T-helper 2 cell (primary cell): Measurements from ENCODE around the gene ZMYM1.
"Not testable (repeated sequence)": the region's sequence is repeated elsewhere in the genome, so short reads cannot be mapped to it uniquely, and the experiment has no call there.

ENCODE experiments used
- DNase-seq, 5 experiments: peaks; one replicate each; pipeline versions ENCODE4 v3.0.0 to v3.0.0-alpha.2; 2012 to 2022
- total RNA-seq, 2 donors: gene quantifications; one replicate each; lab custom pipeline; 2026; lab: John Stamatoyannopoulos, UW

The ZMYM1 gene
- total RNA-seq = 10.0 to 26.6 reads per million in 2 donors

DNA sequence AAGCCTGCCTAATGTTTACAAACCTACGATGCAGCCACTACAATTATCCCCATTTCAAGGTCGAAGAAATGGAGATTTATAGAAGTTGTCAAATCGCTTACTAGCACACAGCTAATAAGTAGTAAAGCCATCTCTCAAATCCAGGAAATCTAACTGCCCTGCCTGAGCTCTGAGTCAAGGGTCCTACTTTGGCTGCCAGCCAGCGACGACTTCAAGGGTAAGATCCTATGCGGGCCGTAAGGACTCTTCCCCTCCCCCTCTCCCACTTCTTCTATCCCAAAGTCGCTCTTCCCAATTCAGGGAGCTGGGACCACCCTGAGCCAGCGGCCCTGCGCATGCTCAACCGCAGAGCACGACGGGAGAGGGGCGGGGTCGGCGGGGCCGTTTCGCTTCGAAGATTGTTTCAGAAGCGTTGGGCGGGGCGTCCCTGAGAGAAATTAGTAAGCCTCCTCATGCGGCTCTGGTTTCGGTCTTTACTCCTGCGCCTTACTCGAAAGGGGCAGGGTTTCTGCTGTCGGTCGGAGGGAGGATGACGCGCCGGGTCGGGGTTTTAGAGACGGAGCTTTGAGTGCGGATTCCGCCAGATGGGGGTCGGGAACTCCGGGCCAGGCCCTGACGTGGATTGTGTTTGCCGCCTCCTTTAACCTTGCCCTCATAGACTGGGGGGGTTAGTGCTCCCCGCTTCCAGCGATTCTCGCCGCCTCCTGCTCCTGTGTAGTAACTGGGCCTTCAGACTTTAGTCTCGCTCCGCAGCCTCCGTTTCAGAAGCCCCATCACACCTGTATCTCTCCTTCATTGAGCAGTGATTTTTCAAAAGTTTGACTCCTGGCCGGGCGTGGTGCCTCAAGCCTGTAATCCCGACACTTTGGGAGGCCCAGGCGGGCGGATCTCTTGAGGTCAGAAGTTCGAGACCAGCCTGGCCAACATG is at the start of gene ZMYM1:
TSS of gene ZMYM1 (plus strand) at position 383 of the 928 bp plus-strand sequence. CDS start 14,603 bp downstream, outside the sequence.
- DNase-seq = peak; percentile 48 to 95 (median 71)

DNA sequence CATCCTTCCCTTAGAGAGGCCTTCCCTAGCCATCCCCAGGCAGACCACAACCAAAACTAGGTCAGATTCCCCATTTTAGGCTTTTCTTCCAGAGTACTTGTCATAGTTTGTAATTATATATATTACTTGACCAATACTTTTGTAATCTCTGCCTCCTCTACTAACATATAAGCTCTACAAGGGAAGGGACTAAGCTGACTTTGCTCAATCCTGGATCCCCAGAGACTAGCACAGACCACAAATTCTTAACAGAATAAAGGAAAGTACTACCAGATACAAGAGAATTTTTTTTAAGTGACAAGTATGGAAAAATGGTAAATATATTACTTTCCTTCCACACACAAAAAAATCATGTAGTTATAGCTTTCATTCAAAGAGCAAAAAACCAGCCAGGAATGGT is 49.4 kb upstream of the ZMYM1 start:
- no peak for DNase-seq

DNA sequence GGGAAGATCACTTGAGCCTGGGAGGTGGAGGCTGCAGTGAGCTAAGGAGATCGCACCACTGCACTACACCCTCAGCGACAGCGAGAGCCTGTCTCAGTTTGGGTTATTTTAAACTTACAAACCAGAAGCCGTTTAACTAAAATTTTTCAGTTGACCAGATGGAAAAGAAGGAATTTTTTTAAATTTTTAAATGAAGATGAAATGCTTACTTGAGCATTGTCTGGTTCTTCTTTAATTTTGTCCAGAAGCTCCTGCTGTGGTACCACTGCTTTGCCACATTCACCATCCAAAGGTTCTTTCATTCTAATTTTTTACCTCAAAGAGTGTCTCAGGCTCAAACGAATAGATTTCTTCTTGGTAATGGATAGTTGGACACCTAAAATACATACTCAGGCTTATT is 48.8 kb upstream of the ZMYM1 start:
- DNase-seq = no peak

DNA sequence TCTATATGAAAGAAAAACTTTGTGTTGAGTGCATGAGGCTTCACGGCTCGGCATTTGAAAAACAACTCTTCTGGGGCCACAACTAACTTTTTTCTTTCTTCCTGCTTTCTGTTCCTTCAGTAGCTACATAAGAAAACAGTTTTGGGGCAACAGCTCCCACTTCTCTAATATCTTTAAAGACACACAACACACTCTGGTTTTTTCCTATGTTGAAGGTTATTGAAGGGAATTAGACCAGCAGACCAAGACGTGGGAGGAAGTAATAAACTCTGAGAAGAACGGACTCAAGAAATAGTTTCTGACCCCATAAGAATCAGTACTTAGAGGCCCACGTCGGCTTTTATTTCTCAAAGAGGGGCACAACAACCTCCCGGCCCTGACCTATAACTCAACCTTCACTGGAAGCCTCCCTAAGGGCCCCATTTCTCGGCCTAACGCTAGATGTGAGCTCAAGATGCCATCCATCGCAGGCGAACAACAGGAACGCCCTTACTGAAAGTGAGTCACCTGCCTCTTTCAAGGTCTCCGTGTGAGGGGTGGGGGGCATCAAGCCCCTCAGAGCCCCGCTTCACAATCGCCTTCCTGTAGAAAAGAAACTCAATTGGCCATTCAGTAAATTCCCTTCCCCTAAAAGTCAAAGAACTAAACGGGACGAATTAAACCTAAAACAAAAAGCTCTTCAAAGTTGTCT is 48.3 kb upstream of the ZMYM1 start:
- peak in 2 of 5 experiments; percentile 22 to 62 for DNase-seq

DNA sequence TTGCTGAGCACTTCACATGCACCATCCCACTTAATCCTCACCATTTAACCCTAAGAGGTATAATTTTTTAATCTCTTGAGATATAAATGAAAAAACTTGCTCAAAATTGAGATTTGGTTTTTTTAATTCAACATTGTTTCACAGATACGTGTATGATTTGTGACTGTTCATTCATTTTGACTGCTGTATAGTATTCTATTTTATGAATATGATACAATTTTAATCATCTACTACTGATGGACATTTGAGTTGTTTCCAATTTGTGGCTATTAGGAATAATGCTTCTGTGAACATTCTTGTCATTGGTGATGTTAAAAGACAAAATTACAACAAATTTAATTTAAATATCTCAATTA is 46.8 kb upstream of the ZMYM1 start:
- no peak for DNase-seq

DNA sequence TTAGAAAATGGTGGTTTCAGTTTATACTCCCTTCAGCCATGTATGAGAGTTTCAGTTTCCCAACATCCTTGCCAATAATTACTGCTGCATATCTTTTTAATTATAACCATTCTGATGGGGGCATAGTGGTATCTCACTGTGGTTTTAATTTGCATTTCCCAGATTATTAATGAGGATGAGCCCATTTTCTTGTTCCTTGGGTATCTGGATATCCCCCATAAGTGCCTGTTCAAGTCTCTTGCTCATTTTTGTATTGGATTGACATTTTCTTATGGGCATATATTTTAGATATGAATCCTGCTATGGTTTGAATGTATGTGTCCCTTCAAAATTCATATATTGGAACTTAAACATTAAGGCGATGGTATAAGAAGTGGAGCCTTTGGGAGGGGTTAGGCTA is 45.8 kb upstream of the ZMYM1 start:
- no peak for DNase-seq

DNA sequence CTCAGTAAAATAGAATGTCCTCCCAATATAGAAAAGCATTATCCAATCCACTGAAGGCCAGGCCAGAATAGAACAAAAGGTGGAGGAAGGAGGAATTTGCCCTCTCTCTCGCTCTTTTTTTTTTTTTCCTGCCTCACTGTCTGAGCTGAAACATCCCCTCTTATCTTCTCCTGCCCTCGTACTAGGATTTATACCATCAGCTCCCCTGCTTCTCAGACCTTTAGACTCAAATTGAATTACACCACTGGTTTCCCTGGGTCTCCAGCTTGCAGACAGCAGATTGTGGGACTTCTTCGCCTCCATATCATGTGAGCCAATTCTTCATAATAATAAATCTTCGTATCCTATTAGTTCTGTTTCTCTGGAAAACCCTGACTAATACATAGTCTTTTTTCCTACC is 42.6 kb upstream of the ZMYM1 start:
- DNase-seq = no peak

DNA sequence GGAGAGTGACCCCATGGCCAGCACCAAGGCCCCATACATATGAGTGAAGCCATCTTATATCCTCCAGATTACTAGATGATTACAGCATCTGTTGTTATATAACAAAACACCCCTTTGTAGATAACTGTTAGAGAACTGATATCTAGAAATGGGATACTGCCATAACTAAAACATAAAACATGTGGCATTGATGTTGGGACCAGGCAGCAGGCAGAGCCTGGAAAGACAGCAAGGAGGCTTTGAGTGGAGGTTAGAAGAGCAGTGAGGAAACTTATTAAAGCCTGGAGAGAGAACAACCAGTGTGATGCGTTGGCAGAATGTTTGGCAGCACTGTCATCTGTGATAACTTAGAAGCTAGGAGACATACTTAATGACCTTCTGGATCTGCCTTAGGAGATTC is 42.0 kb upstream of the ZMYM1 start:
- DNase-seq = no peak

DNA sequence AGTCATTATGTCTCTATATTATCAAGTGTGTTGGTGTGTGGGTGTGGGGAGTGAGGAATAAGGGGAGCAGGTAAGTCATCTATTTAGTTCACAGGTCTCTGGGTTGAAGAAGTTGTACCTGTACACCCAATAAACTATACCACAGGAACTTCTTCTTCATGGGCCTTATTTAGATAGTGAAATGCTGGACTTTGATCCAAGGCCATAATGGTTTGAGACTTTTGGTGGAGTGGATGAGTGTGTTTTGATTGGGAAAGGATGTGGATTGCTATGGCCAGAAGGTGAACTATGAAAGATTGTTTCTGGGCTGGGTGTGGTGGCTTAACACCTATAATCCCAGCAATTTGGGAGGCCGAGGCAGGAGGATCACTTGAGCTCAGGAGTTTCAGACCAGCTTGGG is 40.5 kb upstream of the ZMYM1 start:
- DNase-seq = no peak

DNA sequence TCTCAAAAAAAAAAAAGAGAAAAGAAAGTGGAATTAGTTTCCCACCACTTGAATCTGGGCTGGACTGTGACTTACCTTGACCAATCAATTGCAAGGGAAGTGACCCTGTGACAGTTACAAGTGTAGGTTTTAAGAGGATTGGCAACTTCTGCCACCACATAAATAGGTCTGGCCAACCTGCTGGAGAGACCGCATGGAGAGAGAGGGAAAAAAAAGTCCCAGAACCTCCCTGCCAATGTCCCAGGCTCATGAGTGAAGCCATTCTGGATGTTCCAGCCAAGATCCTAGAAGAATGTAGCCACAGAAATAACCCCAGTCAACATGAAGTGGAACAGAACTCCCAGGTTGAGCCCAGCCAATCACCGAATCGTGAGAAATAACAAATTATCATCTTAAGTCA is 35.7 kb upstream of the ZMYM1 start:
- DNase-seq = no peak

DNA sequence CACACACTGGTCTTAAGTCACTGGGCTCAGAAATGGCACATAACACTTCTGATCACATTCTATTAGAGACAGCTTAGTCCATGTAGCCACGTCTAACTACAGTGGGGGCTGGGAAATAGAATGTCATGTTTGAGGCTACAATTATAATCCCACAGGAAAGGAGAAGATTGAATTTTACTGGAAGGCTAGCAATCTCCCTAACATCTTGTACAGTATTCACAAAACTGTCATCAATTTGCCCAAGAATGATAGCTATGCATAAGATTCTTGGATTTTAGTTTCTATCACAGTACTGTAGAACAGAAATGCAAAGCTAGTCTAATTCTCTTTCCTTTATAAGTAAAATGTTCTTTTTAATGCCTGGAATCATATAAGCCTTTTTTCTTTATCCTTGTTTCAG is 34.8 kb upstream of the ZMYM1 start:
- DNase-seq = no peak

DNA sequence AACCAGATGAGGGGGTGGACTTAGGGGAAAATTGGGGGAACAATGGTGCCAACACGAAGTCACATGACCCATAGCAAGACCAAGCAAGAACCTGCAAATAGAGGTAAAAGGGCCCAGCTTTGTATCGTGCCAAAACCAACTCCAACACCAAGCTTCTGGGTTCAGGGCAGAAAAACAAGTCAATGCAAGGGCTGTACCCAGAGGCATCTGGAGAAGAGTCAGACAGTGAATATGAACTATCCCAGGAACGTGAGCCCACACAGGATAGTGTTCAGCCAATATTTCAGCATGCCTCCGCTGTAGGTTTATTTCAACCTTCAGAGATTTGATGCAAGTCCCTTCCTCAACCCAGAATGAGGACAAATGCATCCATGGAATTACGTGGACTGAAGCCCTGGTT is 32.5 kb upstream of the ZMYM1 start:
- no peak for DNase-seq

DNA sequence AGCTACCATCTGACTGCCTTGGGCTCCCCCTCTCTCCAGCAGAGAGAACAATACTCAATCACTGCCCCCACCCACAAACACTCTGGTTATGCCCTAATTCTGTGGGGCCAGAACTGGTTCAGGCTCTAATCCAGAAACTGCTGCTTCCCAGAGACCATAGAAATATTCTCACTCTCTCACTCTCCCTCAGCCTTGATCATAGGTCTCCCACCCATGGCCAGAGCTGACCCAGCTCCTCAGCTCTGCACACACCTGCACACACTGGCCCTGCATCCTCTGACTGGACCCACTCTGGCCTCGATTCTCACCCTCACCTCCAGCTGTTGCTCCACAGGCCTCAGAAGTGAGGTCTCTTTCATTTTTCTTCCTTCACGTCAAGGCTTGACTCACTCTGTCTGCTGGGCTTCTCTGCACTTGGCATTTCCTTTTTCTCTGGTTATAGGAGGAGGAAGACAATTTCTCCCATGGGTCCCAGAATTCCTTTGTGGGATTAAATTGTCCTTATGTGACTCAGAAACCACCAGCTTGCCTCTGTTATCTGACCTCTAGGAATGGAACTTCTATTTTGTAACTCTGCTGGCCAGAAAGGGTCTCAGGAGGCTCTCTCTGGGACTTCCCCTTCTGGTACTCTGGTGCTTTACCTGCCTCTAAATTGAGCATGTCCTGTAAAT is 31.9 kb upstream of the ZMYM1 start:
- DNase-seq = no peak

DNA sequence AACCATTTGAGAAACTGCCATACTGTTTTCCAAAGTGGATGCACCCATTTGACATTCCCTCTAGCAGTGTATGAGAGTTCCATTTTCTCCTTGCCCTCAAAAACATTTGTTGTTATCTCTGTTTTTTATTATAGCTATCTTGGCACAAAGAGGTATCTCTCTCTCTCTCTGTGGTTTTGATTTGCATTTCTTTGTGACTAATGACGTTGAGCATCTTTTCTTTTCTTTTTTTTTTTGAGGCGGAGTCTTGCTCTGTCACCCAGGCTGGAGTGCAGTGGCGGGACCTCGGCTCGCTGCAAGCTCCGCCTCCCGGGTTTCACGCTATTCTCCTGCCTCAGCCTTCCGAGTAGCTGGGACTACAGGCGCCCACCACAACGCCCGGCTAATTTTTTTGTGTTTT is 30.1 kb upstream of the ZMYM1 start:
- no peak for DNase-seq

DNA sequence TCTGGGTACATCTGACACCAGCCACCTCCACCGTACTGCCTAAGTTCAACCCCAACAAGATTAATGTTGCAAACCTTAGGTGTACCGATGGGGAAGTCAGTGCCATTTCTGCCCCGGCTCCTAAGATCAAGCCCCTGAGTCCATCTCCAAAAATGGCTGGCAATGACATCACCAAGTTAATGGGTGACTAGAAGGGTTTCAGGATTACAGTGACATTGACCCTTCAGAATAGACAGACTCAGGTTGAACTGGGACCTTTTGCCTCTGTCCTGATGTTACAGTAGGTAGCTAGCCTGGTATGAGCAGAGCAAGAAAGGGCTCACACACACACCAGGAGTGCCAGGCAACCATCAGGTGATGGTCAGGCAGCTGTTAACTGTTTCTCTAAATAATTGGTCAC is 25.8 kb upstream of the ZMYM1 start:
- no peak for DNase-seq

DNA sequence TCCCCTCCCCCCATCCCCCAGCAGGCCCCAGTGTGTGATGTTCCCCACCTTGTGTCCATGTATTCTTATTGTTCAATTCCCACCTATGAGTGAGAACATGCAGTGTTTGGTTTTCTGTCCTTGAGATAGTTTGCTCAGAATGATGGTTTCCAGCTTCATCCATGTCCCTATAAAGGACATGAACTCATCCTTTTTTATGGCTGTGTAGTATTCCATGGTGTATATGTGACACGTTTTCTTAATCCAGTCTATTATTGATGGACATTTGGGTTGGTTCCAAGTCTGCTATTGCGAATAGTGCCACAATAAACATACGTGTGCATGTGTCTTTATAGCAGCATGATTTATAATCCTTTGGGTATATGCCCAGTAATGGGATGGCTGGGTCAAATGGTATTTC is 24.9 kb upstream of the ZMYM1 start:
- not testable (repeated sequence) for DNase-seq

DNA sequence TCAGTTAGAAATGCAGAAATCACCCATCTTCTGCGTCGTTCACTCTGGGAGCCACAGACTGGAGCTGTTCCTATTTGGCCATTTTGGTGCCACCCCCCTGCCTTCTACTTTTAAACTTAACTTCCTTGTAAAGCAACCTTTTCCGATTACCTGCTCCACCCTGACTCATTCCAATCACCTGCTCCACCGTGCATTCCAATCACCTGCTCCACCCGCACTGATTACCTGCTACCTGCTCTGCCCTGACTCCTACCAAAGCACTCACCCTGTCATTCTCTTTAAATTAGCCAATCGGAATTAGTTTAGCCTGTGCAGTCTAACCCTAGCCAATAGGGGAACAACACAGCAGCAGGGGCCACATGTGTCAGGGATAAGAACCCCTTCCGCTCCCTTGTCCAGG is 20.9 kb upstream of the ZMYM1 start:
- DNase-seq = not testable (repeated sequence)

DNA sequence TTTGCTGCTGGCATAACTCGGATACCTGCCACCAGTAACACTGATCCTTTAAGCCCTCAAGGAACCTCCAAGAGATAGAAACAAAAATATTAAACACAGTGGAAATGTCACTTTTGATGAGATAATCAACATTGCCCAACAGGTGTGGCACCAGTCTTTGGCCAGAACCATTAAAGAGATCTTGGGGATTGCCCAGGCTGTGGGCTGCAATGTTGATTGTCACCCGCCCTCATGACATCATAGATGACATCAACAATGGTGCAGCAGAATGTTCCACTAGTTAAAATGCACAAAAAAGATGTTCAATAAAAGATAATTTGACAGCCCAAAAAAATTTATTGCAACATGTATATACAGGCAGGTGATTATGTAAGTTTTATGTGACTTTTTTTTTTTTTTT is 20.2 kb upstream of the ZMYM1 start:
- peak in 1 of 5 experiments; percentile 0 for DNase-seq

DNA sequence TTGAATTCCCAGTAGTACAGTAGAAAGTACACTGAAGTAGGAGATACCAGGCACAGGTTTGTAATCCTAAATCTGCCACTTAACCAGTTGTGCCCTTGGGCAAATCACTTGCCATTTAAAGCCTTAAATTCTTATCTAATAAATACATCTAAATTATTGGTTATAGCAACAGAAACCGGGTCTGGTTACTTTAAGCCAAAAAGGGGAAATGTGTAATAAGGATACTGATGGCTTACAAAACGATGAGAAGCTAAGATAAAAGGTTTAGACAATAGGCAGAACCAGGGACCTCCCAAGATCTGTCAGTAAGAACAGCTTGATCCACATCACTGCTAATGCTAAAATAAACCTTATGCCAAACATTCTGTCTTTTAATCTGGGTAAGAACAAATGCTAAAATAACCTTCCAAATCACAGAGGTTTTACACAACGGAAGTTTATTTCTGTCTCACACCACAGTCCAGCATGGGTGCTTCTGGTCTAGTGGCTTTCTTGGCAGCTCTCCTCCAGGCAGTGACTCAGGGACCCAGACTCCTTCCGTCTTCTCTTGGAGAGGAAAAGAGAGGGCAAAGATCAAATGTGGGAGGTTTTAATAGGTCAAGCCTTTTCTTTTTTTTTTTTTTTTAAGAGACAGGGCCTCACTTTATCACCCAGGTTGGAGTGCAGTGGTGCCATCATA is 16.5 kb upstream of the ZMYM1 start:
- peak in 1 of 5 experiments; percentile 64 for DNase-seq

DNA sequence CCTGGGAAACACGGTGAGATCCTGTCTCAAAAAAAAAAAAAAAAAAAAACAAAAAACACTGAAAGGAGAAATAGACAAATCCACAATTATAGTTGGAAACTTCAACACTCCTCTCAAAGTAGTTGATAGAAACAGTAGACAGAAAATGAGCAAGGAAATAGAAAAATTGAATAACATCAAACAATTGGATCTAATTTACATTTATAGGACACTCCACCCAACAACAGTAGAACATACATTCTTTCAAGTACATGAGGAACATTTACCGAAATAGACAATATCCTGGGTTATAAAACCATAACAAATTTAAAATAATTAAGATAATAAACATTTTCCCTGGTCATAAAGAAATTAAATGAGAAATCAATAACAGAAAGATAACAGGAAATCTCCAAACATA is 14.9 kb upstream of the ZMYM1 start:
- DNase-seq = no peak

DNA sequence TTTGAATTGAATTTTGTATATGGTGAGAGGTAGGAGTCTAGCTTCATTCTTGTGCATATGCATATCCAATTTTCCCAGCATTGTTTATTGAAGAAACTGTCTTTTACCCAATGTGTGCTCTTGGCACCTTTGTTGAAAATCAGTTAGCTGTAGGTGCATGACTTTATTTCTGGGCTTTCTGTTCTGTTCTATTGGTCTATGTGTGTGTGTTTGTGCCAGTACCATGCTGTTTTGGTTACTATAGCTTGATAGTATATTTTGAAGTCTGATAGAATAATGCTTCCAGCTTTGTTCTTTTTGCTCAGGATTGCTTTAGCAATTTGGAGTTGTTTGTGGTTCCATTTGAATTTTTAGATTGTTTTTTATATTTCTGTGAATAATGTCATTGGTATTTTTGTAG is 9.4 kb upstream of the ZMYM1 start:
- DNase-seq = no peak

DNA sequence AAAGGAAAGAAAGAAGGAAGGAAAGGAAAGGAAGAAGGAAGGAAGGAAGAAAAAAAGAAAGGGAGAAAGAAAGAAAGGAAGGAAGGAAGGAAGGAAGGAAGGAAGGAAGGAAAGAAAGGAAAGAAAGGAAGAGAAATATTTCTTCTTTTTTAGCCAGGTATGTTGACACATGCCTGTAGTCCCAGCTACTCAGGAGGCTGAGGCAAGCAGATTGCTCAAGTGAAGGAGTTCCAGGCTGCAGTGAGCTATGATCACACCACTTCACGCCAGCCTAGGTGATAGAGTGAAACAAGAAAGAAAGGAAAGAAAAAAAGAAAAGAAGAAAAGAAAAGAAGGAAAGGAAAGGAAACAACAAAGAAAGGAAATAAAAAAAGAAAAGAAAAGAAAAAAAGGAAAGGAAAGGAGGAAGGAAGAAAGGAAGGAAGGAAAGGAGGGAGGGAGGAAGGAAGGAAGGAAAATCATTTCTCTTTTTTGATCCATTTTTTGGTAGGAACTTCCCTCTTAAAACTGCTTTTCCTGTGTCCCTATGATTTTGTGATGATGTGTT is 5.8 kb upstream of the ZMYM1 start:
- no peak for DNase-seq

DNA sequence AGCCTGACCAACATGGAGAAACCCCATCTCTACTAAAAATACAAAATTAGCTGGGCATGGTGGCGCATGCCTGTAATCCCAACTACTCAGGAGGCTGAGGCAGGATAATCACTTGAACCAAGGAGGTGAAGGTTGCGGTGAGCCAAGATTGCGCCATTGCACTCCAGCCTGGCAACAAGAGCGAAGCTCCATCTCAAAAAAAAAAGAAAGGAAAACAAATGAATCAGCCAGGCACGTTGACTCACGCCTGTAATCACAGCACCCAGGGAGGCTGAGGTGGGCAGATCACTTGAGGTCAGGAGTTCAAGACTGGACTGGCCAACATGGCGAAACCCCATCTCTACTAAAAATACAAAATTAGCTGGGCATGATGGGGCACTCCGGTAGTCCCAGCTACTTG is 2.8 kb upstream of the ZMYM1 start:
- DNase-seq = not testable (repeated sequence)
